DOHH2 (cell line): ENCODE data around the gene MCU.

ENCODE experiments used
- CTCF ChIP-seq: fragments of 200-600 bp; sonication (generic); IDR thresholded peaks from one replicate; pipeline ENCODE4 v1.5.1; 2014; ENCODE audit warnings: antibody characterized with exemption, mild to moderate bottlenecking, low read depth, low read length; ENCODE audit not compliant: poor library complexity, severe bottlenecking
- EZH2phosphoT487 ChIP-seq: fragments of 200-600 bp; sonication (generic); IDR thresholded peaks from 2 replicates; pipeline ENCODE4 v1.6.1; 2017; ENCODE audit warnings: borderline replicate concordance, mild to moderate bottlenecking, antibody characterized with exemption, low read length, moderate library complexity, mixed read lengths

GRCh38 chr10:72763201-72763600 is 71.3 kb downstream of the MCU start:
- TF ChIP-seq CTCF = no peak
- TF ChIP-seq EZH2phosphoT487 = no peak
